ENCODE data around the gene PDCD10.

- TF ChIP-seq CTCF (IDR thresholded peaks at IDR 0.05; ENCODE audit: low read depth, low read length) (no peak), EZH2phosphoT487 (IDR thresholded peaks at IDR 0.05; ENCODE audit: low read depth) (no peak)
These were observed 82.9 kb downstream of the PDCD10 start for GRCh38 chr3:167651826-167652225.
